ENCODE measurements around the gene PNN. TPM values are rescaled to one million over a fixed set of nuclear protein-coding genes. Genes with fewer than 3 reads are reported as not detected.
"Not testable (repeated sequence)": the region's sequence is repeated elsewhere in the genome, so short reads cannot be mapped to it uniquely, and the experiment has no call there.

Gene PNN
- total and polyA plus RNA-seq, 2 donors: 35.7 to 38.4 TPM

DNA sequence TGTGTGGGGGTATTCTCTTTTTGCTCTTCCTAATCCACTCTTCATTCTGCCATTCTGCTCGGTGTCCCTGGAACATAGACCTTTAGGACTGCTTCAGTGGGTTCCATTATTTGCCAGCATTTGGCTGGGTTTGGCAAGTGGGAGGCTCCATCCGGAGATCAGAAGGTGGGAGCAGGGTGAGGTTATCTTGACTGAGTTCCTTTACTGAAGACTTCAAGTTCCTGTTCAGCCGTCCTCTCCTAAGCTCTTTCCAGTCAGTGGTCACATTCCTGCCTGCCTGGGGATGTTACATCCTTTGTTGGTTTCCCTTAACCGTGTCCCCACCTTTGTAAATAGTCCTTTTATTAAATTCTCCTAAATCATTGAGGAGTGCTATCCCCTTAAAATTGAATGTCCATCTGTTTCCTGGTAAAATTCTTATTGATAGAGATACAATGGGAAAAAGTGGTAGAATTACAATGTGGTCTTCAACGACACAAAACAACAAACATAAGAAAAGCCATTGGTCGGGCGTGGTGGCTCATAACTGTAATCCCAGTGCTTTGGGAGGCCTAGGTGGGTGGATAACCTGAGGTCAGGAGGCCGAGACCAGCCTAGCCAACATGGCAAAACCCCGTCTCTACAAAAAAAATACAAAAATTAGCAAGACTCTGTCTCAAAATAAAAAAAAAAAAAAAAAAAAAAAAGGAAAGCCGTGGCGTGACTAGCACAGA, 53.6 kb downstream of the PNN start:
- H3K36me3 ChIP-seq (ENCODE audit: insufficient read depth): no peaks in the 10 kb centered on the region
- no peak overlapping the region for H3K4me3 ChIP-seq (ENCODE audit: low read depth, low read length)
- H3K27ac ChIP-seq (ENCODE audit: low read depth): no peak overlapping the region
- 77% methylated on average over 11 of the region's 11 CpGs for WGBS
- DNase-seq (ENCODE audit: extremely low spot score): no peak
- H3K4me1 ChIP-seq (ENCODE audit: insufficient read depth): no peaks in the 10 kb centered on the region

DNA sequence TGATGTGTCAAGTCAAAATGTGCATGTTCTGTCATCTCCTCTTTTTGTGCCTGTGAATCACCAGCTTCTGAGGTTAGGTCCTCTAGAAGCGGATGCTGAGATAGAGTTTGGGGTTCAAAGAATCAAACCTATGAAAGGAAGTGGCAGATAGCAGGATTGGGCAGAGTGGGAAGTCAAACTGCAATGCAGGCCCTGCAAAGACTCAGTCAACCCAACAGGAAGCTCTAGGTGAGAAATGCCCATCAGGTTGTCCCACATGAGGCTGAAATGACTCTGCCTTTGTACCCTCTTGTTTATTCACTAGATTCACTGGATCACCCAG, 54.1 kb downstream of the PNN start:
- Histone ChIP-seq H3K4me1 (ENCODE audit: insufficient read depth) (no peaks in the 10 kb centered on the region), H3K27ac (ENCODE audit: low read depth) (no peak overlapping the region), H3K4me3 (ENCODE audit: low read depth, low read length) (no peak overlapping the region), H3K36me3 (ENCODE audit: insufficient read depth) (no peaks in the 10 kb centered on the region)
- no peak for DNase-seq (ENCODE audit: extremely low spot score)
- 100% methylated on average over 1 of the region's 1 CpG for WGBS

DNA sequence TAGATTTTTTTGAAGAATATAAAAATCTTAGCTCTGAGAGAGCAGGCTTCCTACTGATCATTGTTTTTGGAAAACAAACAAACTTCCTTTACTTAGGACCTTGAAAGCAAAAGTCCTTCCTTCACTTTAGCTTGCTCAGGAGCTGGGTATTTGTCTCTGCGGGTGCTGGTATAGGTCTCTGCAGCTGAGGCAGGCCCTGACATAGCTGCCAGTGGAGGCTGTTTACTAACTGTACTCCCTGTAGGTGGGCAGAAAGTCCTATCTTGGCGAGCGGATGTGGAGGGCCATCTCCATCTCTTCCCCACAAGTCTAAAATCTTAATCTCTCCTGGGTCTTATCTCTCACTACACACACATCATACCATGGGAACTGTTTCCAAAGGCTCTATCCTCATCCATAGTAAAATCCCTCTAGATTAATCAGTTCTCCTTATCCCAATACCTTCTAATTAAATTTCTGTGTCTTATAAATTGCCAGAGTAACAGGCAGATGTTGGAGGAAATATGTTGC, 54.6 kb downstream of the PNN start:
- DNase-seq (ENCODE audit: extremely low spot score): no peak
- Histone ChIP-seq H3K36me3 (ENCODE audit: insufficient read depth) (no peaks in the 10 kb centered on the region), H3K4me1 (ENCODE audit: insufficient read depth) (no peaks in the 10 kb centered on the region), H3K4me3 (ENCODE audit: low read depth, low read length) (no peak overlapping the region), H3K27ac (ENCODE audit: low read depth) (no peak overlapping the region)
- 74% methylated on average over 3 of the region's 3 CpGs for WGBS

DNA sequence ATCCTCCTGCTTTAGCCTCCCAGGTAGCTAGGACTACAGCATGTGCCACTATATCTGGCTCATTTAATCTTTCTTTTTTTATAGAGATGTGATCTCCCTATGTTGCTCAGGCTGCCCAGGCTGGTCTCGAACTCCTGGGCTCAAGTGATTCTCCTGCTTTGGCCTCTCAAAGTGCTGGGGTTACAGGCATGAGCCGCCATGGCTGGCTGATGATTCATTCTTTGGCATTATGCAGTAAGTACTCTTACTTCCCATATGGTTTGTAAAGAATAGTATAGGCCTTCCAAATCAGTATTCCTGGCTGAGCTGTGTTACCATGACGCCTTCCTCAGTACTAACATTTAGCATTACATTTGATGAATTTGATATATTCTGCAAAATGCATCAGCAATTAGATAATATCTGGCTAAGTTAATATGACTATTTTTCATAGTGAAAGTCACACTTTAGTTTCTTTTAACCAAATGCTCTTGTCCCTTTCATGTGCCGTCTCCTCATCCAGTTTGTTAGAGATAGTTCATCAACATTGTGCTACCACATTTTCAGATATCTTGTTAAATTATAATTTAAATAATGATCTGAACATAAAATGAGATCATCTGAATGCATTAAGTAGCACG, 55.5 kb downstream of the PNN start:
- DNase-seq (ENCODE audit: extremely low spot score): no peak
- 76% methylated on average over 5 of the region's 5 CpGs for WGBS

DNA sequence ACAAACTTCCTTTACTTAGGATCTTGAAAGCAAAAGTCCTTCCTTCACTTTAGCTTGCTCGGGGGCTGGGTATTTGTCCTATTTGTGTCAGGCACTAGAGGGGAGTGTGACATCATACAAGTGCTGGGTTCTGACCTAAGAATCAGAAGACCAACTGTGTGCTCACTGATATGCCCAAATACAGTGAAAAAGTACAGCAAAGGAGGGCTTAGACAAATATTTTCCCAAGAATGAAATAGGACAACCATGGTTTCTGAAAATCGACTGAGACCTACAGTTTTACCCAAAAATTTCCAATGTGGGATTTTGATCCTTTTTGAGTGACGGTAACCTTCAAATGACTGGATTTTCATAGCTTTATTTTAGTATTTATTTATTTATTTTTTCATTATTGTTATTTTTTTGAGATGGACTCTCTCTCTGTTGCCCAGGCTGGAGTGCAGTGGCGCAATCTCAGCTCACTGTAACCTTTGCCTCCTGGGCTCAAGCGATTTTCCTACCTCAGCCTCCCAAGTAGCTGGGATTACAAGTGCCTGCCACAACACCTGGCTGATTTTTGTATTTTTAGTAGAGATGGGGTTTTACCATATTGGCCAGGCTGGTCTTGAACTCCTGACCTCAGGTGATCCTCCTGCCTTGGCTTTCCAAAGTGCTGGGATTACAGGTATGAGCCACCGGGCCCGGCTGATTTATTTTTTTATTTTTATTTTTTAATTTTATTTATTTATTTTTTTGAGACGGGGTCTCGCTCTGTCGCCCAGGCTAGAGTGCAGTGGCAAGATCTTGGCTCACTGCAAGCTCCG, 56.9 kb downstream of the PNN start:
- not testable (repeated sequence) for H3K36me3 ChIP-seq (ENCODE audit: insufficient read depth); H3K4me3 ChIP-seq (ENCODE audit: low read depth, low read length); H3K4me1 ChIP-seq (ENCODE audit: insufficient read depth); H3K27ac ChIP-seq (ENCODE audit: low read depth); DNase-seq (ENCODE audit: extremely low spot score)
- 90% methylated on average over 11 of the region's 11 CpGs for WGBS

More for the DNA sequence above, 55.5 kb downstream of the PNN start:
- Histone ChIP-seq H3K27ac (ENCODE audit: low read depth) (no peak overlapping the region), H3K4me3 (ENCODE audit: low read depth, low read length) (no peak overlapping the region), H3K4me1 (ENCODE audit: insufficient read depth) (no peaks in the 10 kb centered on the region), H3K36me3 (ENCODE audit: insufficient read depth) (no peaks in the 10 kb centered on the region)

Other genes starting within 250 kb of the PNN start
- 318 TPM for gene SEC23A, start 72.0 kb upstream of the PNN start, total RNA-seq
- gene SEC23A, start 72.0 kb upstream of the PNN start, polyA plus RNA-seq: 67.2 TPM
- 33.5 TPM for gene GEMIN2, start 60.9 kb upstream of the PNN start, total RNA-seq
- 8.6 TPM for gene GEMIN2, start 60.9 kb upstream of the PNN start, polyA plus RNA-seq
- gene TRAPPC6B, start 4.9 kb upstream of the PNN start, total RNA-seq: 51.3 TPM
- 25.0 TPM for gene TRAPPC6B, start 4.9 kb upstream of the PNN start, polyA plus RNA-seq
- gene MIA2, start 58.7 kb downstream of the PNN start, total RNA-seq: 34.9 TPM
- gene MIA2, start 58.7 kb downstream of the PNN start, polyA plus RNA-seq: 13.5 TPM

All from urinary bladder (tissue), 4 donors.